ENCODE measurements around the gene TRAK1. TPM values are rescaled to one million over a fixed set of nuclear protein-coding genes. Genes with fewer than 3 reads are reported as not detected.

TRAK1 gene
- total and polyA plus RNA-seq, 7 donors: 17.6 to 42.7 (median 31.8) TPM

- intact Hi-C loops (cut with DNase I): loop anchor here (5.0 kb wide), 1 partner anchor 75 kb away; no protein-coding TSS in a partner anchor
- 48 to 61% methylated on average over 14 of the region's 14 CpGs for WGBS, 2 donors
- Histone ChIP-seq H3K9me3 (no peaks in the 10 kb centered on the region), H3K36me3 (no peaks in the 10 kb centered on the region), H3K4me3 (no peak overlapping the region), H3K4me1 (peaks cover 0 to 55% (median 49%) of the 10 kb centered on the region in 4 donors), H3K27ac (no peak overlapping the region), H3K27me3 (no peaks in the 10 kb centered on the region)
- DNase-seq: no peak
- TF ChIP-seq EP300 (IDR thresholded peaks at IDR 0.05) (no peak), POLR2A (IDR thresholded peaks at IDR 0.05) (no peak), CTCF (IDR thresholded peaks at IDR 0.05) (peak in 2 of 4 experiments; percentile 33 to 43), POLR2AphosphoS5 (IDR thresholded peaks at IDR 0.05) (no peak)
Measured at GRCh38 chr3:42117175-42118008, 26.2 kb downstream of the TRAK1 start.

GRCh38 chr3:42118762-42119361, 27.7 kb downstream of the TRAK1 start:
- TF ChIP-seq POLR2AphosphoS5 (IDR thresholded peaks at IDR 0.05): no peak
- peak in 1 of 4 experiments; percentile 18 for TF ChIP-seq CTCF (IDR thresholded peaks at IDR 0.05)
- no peaks in the 10 kb centered on the region for H3K27me3 ChIP-seq
- H3K36me3 ChIP-seq: no peaks in the 10 kb centered on the region
- H3K9me3 ChIP-seq: no peaks in the 10 kb centered on the region
- peaks cover 0 to 65% (median 54%) of the 10 kb centered on the region in 4 donors for H3K4me1 ChIP-seq
- intact Hi-C loops (cut with DNase I): loop anchor here (5.0 kb wide), 1 partner anchor 73 kb away; no protein-coding TSS in a partner anchor
- DNase-seq: no peak
- WGBS, 2 donors: 55 to 66% methylated on average over 2 of the region's 2 CpGs
- H3K27ac ChIP-seq: no peak overlapping the region
- no peak overlapping the region for H3K4me3 ChIP-seq

- no peaks in the 10 kb centered on the region for H3K36me3 ChIP-seq
- peaks cover 0 to 65% (median 45%) of the 10 kb centered on the region in 4 donors for H3K4me1 ChIP-seq
- H3K27ac ChIP-seq: no peak overlapping the region
- TF ChIP-seq POLR2AphosphoS5 (IDR thresholded peaks at IDR 0.05) (peak in 1 of 4 donors; percentile 6), EP300 (IDR thresholded peaks at IDR 0.05) (no peak)
- no peak overlapping the region for H3K4me3 ChIP-seq
- H3K27me3 ChIP-seq: no peaks in the 10 kb centered on the region
- WGBS, 2 donors: 84 to 85% methylated on average over 7 of the region's 7 CpGs
- intact Hi-C loops (cut with DNase I): loop anchor here (5.0 kb wide), 1 partner anchor 73 kb away; no protein-coding TSS in a partner anchor
- no peaks in the 10 kb centered on the region for H3K9me3 ChIP-seq
- DNase-seq: no peak
Measured at GRCh38 chr3:42119561-42120355, 28.6 kb downstream of the TRAK1 start.

GRCh38 chr3:42120866-42121265, 29.7 kb downstream of the TRAK1 start:
- peaks cover 0 to 65% (median 45%) of the 10 kb centered on the region in 4 donors for H3K4me1 ChIP-seq
- H3K27me3 ChIP-seq: no peaks in the 10 kb centered on the region
- no peaks in the 10 kb centered on the region for H3K9me3 ChIP-seq
- no peak for TF ChIP-seq POLR2AphosphoS5 (IDR thresholded peaks at IDR 0.05)
- H3K4me3 ChIP-seq: no peak overlapping the region
- intact Hi-C loops (cut with DNase I): no loop called here
- peak overlapping the region in 1 of 4 donors; percentile 5 for H3K27ac ChIP-seq
- H3K36me3 ChIP-seq: peaks cover 0 to 6% (median 3%) of the 10 kb centered on the region in 4 donors
- no peak for DNase-seq
- WGBS, 2 donors: 54 to 72% methylated on average over 3 of the region's 3 CpGs

- peak; percentile 36 for DNase-seq
- WGBS, 2 donors: 74 to 85% methylated on average over 4 of the region's 4 CpGs
- peaks cover 0 to 49% (median 36%) of the 10 kb centered on the region in 4 donors for H3K4me1 ChIP-seq
- TF ChIP-seq EP300 (IDR thresholded peaks at IDR 0.05) (no peak), CTCF (IDR thresholded peaks at IDR 0.05) (no peak), POLR2AphosphoS5 (IDR thresholded peaks at IDR 0.05) (no peak), POLR2A (IDR thresholded peaks at IDR 0.05) (no peak)
- no peaks in the 10 kb centered on the region for H3K27me3 ChIP-seq
- no peak overlapping the region for H3K4me3 ChIP-seq
- H3K27ac ChIP-seq: no peak overlapping the region
- peaks cover 0 to 22% (median 6%) of the 10 kb centered on the region in 4 donors for H3K36me3 ChIP-seq
- intact Hi-C loops (cut with DNase I): no loop called here
- no peaks in the 10 kb centered on the region for H3K9me3 ChIP-seq
Measured at GRCh38 chr3:42122261-42123011, 31.3 kb downstream of the TRAK1 start.
